ENCODE measurements around the gene TWSG1.
"Not testable (repeated sequence)": the region's sequence is repeated elsewhere in the genome, so short reads cannot be mapped to it uniquely, and the experiment has no call there.

The TWSG1 gene

DNA sequence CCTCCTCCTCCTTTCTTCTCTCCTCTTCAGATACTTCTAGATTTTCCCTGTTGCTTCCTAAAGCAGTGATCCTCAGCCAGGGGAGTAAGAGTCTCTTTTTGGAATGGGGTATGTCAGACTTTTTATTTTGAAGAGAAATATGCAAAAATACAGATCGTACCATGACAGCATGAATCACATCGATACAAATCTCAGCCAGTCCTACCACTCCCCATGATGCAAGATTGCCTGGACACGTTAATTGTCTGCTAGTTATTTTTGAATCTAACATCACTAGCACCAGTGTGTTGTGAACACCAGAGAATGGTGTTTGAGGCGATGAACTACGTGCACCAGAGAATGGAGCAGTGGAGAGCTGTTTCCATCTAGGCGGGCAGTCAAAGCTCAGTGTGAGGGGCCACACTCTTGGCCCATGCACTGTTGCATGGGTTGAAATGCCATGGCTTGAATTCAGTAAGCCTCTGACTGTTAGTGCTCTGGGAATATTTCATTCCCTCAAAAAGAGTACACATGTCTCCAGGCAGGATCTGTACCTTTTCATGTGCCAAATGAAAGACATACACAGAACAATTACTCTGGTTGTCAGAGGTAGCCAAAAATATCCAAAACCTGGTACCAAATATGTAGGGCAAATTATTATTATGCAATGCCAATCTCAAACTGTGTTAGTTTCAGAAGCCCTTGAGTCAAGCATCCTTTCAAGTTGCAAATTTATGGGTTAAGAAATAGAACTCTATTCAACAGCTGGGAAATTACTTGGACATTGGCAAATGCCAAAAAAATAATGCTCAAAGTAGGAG lies 94.5 kb downstream of the TWSG1 start:
- DNase-seq, result no peak

DNA sequence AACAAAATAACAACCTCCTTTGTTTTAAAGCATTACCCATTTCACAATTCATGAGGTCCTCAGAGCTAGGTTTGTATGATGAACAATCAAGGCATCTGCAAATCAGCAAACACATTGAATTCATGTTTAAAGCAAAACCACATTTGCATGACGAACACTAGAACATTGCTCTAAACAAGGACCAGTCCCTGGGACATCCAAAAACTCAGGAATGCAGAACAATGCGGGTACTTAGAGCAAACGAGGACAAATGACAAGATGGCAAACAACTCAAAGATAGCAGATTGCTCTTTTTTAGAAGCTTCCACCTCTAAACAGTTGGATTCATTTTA lies 95.1 kb downstream of the TWSG1 start:
- no peak for DNase-seq

DNA sequence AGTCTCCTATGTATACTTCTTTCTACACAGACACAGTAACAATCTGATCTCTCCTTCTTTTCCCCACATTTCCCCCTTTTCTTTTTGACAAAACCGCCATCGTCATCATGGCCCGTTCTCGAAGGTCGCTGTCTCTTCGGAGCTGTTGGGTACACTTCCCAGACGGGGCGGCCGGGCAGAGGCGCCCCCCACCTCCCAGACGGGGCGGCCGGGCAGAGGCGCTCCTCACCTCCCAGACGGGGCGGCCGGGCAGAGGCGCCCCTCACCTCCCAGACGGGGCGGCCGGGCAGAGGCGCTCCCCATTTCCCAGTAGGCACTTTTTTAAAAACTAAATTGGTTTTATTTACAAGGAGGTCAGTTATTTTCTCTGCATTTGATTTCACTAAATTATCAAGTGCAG lies 95.7 kb downstream of the TWSG1 start:
- not testable (repeated sequence) for DNase-seq

DNA sequence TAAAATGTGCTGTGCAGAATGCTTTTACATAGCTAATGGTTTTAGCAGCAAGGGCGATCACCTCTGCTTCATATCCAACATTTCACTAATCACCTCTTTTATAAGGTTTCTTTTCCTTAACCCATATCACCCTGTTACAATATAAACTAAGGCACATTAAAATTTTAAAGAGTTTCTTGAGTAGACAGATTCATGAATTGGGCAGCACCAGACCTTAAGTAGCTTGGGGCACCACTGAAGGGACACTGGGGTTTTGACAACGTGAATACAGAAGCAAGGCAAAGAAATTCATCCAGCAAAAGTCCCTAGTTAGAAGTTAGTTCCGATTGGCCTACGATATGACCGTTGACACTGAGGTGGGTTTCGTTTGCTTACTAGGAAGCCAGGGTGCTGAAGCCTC lies 96.7 kb downstream of the TWSG1 start:
- DNase-seq, result no peak

DNA sequence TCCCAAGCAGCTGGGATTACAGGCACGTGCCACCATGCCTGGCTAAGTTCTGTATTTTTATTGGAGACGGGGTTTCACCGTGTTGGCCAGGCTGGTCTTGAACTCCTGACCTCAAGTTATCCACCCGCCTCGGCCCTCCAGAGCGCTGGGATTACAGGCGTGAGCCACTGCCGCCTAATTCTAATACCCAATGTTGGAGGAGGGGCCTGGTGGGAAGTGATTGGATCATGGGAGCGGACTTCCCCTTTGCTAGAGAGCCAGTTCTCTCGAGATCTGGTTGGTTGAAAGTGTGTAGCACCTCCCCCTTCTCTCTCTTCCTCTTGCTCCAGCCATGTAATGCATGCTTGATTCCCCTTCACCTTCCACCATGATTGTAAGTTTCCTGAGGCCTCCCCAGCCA lies 98.5 kb downstream of the TWSG1 start:
- DNase-seq, result peak; percentile 33 to 42

DNA sequence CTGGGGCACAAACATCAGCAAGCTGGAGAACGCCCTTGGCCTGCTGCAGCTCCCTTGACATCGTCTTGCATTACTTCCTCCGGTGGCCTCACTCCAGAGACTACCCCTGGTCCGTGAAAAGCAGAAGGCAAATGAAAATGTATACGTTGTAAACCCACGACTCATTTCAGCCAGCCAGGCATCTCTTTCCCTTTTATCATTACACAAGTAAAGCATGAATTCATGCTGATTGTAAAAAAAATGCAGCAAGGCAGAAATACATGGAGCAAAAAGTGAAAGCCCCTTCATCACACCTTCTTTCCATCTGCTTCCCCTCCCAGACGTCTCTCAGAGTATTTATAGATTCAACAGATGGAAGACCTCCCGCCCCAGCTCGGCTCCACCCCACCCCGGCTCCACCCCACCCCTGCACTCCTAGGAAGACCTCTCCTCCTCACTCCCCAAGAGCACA lies 99.1 kb downstream of the TWSG1 start:
- DNase-seq, result peak; percentile 27 to 32

DNA sequence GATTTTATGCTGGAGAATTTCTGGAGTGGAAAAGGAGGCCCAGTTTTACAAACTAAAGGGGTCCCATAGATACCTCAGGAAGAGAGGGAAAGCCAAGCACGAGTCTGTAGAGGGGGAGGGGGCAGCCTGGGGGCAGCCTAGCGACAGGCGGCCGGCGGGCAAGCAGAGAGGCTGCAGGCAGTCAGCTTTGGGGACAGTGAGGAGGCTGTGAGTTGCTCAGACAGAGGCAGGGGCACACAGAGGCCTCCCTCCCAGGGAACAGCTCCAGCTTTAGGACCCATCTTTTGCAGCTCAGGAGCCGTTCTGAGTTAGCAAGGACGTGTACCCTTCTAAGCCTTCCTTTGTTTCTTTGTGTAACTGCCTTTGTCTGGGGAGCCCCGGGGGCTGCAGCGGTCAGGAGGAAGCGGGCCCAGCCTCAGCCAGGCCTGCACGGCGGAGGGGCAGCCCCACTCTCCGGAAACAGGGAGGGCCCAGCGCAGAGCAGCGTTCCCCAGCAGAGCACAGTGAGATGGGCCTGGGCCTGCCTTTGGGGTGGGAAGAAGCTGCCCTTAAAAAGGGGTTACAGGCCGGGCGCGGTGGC lies 99.6 kb downstream of the TWSG1 start:
- DNase-seq, result no peak

DNA sequence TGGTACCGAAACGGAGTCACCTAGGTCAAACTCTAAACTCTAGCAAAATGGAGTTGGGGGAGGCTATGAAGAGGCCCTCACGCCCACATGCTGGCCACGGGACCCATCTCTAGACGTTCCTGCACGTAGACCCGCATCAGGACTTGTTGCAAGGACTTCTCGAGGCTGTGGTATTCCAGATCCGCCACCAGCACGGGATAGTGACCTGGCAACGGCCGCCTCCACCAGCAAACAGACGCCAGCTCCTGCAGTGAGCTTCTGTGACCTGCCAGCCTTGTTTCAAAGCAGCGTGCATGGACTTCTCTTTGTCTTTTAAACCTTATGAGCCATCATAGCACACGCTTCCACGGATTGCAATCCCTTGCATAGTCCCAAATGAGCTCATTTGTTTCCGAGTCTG lies 100.5 kb downstream of the TWSG1 start:
- no peak for DNase-seq

DNA sequence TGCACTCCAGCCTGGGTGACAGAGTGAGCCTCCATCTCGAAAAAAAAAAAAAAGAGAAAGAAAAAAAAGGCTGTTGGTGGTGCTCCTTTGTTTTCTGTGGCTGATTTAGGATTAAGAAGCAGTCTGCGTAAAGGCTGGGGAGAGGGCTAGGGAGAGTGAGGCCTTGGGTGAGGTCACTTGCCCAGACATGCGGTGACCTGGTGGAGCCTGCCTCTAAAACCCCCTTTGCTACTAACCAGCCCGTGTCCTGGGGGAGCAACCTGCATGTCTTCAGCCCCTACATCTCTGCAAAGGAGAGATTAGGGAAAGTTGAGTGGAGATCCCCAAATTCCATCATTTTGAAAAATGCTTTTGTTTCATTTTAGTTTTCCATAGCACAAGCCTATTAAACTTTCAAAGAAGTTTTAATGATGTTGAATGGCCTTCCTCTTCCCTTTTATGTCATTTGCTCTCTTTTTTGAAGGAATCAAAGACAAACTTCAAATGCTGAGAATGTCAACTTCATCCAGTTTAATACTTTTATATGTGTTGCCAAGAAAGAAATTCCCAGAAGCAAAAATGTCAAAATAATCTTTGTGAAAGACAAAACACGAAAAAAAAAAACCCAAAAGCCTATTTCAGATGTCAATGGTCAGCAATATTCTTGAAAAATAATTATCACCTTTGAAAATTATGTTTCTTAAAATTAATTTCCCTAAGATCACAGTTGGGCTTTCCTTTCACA lies 101.8 kb downstream of the TWSG1 start:
- DNase-seq, result no peak

DNA sequence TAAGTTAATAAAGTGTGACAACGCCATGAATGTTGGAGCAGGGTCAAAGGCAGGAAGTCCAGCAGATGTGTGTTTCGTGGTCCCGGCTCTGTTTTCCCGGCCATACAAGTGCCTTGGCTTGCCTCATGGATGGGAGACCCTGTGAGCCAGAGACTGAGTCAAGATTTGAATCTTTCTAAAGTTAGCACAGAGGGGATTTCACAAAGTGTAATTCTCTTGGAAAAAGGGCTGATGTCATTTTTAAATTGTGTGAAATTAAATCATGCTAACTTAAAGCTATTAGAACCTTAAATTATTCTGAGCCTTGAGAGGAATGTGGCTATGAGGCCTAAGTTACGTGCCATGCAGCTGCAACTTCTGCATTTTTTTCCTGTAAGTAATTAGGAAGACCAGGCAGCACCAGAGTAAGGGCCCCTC lies 102.5 kb downstream of the TWSG1 start:
- no peak for DNase-seq

DNA sequence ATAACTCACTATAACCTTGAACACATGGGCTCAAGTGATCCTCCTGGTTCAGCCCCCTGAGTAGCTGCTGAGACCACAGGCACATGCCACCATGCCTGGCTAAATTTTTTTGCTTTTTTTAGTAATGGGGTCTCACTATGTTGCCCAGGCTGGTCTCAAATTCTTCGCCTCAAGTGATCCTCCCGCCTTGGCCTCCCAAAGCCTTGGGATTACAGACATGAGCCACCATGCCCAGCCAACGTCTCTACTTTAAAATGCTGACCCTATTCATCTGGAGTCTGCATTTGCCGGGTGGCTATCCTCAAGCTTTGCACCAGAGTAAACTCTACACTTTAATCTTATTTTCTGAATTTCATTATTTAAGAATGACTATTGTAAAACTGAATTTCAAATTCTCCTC lies 103.1 kb downstream of the TWSG1 start:
- DNase-seq, result no peak

DNA sequence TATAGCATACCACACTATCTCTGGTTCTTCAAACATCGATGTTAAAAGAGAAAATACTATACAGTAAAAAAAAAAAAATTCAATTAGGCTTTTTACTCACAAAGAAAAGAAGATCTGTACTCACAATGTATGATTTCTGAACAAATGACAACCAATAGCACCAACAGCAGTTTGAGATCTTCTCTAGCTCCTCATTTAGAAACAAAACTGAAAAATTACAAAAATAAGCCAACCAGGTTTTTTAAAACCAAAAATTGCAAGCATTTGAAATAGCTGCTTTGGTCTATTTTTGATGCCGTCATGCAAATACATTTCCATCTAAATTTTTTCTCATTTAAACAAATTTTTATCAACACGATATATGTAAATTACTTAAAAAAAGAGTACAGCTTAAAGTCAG lies 106.5 kb downstream of the TWSG1 start:
- DNase-seq, result no peak

DNA sequence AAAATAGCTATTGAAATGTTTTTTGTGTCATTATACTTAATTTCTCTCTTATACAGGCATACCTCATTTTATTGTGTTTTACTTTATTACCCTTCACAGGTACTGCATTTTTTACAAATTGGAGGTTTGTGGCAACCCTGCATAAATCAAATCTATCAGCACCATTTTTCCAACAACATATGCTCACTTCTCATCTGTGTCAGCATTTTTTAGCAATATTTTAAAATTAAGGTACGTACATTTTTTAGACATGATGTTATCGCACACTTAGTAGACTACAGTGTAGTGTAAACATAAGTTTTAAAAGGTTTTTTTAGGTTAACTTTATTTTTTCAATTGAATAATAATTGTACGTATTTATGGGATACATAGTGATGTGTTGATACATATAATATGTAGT lies 110.0 kb downstream of the TWSG1 start:
- no peak for DNase-seq

DNA sequence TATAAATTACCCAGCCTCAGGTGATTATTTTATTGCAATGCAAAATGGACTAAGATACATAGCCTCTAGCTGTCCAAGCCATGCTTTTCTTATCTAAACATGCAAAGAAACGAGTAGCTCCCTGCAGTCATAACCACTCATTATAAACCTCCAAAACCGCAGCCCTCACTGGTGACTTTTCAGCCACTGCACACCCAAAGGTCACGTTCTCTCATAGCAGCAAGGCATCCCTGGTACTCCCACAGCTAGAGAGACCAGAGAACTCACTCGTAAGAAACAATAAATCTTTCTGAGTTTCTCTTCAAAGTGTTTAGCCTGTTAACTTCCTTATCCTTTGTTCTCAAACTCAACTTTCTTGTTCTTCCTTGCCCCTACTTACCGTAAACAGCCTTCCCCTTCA lies 112.3 kb downstream of the TWSG1 start:
- DNase-seq, result no peak

DNA sequence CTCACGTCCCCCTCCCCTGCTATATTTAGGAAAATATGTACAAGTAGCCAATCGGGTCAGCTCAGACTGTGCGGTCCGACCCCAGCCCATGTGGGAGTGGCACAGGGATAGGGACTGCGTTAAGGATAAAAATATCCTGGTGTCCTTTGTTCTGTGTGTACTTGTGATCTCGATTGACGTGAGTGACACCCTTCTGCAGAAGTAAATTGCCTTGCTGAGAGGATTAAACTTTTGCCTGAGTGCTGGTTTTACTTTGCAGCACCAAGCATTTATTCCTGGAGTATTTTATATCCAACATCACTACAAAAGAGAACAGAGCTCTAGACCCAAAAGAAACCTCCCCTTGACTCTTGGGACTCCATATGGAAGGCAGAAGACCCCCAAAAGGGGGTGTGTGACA lies 112.8 kb downstream of the TWSG1 start:
- no peak for DNase-seq

DNA sequence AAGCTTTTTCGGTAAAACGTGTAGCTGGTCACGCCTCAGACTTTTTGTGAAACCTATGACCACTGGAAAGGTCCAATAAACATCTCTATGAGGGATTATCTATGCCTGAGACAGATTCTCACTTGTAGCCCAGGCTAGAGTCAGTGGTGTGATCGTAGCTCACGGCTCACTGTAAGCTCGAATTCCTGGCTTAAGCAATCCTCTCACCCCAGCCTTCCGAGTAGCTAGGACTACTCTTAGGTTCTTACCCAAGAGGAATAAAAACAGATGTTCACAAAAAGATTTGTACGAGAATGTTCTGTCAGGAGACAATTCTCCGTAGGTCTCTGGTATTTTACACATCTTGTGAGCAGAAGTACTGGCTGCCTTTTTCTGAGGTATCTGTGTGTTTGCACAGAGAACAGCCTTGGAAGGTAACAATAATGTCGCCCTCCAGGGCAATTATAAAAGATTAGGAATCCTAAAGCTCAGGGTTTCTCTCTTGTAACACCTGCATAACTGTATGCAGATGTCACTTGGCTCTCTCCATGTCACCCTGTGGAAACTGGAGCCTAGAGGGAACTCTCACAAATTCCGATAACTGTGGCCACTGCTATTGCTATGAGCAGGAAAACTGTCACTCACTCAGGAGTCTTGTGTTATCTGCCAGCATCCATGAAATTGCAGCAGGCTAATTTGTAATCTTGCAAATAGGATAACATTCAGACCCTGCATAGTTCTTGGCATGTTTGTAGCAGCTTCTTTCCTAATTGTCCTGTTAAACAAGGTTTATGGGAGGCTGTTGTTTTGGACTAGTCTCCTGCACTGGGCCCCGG lies 115.2 kb downstream of the TWSG1 start:
- no peak for DNase-seq

DNA sequence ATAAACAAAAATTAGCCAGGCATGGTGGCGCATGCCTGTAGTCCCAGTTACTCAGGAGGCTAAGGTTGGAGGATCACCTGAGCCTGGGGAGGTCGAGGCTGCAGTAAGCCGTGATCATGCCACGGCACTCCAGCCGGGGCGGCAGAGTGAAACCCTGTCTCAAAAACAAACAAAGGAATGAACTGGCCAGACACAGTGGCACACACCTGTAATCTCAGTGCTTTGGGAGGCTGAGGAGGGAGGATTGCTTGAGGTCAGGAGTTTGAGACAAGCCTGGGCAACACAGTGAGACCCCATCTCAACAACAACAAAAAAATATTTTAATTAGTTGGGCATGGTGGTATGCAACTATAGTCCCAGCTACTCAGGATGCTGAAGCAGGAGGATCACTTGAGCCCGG lies 116.3 kb downstream of the TWSG1 start:
- not testable (repeated sequence) for DNase-seq

Data from inflammatory macrophage (primary cell).